Activated CD4-positive, CD25-positive, alpha-beta regulatory T cell treated with anti-CD3 and anti-CD28 coated beads, Interleukin-2, amount 50 U/mL, for 16 hours (primary cell): Measurements from ENCODE around the gene AHCYL1.

ENCODE experiments used
- DNase-seq: peaks from one replicate; pipeline ENCODE4 v3.0.0-alpha.2; 2020; ENCODE audit warnings: low read depth, low spot score

AHCYL1 gene

GRCh38 chr1:110060662-110061060 lies 76.1 kb downstream of the AHCYL1 start:
- no peak for DNase-seq

GRCh38 chr1:110061341-110061740 lies 76.8 kb downstream of the AHCYL1 start:
- DNase-seq, result no peak

- DNase-seq, result no peak
Observed at GRCh38 chr1:110062612-110063011, 78.0 kb downstream of the AHCYL1 start.

GRCh38 chr1:110063781-110064180 lies 79.2 kb downstream of the AHCYL1 start:
- DNase-seq, result no peak

GRCh38 chr1:110064576-110065337 lies 80.2 kb downstream of the AHCYL1 start:
- no peak for DNase-seq

- no peak for DNase-seq
Observed at GRCh38 chr1:110065841-110066240, 81.3 kb downstream of the AHCYL1 start.

- DNase-seq, result no peak
Observed at GRCh38 chr1:110067479-110067892, 82.9 kb downstream of the AHCYL1 start.

GRCh38 chr1:110067893-110068645 lies 83.5 kb downstream of the AHCYL1 start:
- DNase-seq, result no peak

GRCh38 chr1:110068646-110069403 lies 84.3 kb downstream of the AHCYL1 start:
- DNase-seq, result no peak

GRCh38 chr1:110069404-110070281 lies 85.1 kb downstream of the AHCYL1 start:
- DNase-seq, result no peak

GRCh38 chr1:110070282-110070669 lies 85.7 kb downstream of the AHCYL1 start:
- no peak for DNase-seq

- no peak for DNase-seq
Observed at GRCh38 chr1:110070671-110071242, 86.2 kb downstream of the AHCYL1 start, which contains the start of gene ALX3. TSS of gene ALX3 (minus strand) at chr1:110070672. CDS start at chr1:110070612, 60 bp downstream.
